HG03103 (cell line): ENCODE measurements around the gene DAO.
"Not testable (repeated sequence)": the region's sequence is repeated elsewhere in the genome, so short reads cannot be mapped to it uniquely, and the experiment has no call there.

Experiments
- ATAC-seq: cut with Tn5 transposase; IDR thresholded peaks from one replicate; pipeline ENCODE4 v1.9.1; 2021; ENCODE audit warnings: low read depth; ENCODE audit not compliant: unreplicated experiment

The DAO gene

GRCh38 chr12:108847705-108848104 is 32.2 kb upstream of the DAO start:
- ATAC-seq: no peak

DNA sequence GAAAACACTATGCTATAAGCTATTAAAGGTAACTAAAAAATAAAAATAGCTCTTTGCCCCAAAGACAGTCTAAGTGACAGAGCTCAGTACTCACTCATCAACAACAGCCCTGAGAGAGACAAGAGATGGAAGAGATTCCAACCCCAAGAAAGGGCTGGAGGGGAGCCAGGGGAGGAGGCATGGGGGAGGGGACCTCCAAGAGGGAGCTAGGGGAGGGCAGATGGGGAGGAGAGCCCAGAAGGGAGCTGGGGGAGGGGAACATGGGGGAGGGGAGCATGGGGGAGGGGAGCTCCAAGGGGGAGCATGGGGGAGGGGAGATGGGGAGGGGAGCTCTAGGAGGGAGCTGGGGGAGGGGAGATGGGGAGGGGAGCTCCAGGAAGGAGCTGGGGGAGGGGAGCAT is 30.2 kb upstream of the DAO start:
- ATAC-seq: no peak

DNA sequence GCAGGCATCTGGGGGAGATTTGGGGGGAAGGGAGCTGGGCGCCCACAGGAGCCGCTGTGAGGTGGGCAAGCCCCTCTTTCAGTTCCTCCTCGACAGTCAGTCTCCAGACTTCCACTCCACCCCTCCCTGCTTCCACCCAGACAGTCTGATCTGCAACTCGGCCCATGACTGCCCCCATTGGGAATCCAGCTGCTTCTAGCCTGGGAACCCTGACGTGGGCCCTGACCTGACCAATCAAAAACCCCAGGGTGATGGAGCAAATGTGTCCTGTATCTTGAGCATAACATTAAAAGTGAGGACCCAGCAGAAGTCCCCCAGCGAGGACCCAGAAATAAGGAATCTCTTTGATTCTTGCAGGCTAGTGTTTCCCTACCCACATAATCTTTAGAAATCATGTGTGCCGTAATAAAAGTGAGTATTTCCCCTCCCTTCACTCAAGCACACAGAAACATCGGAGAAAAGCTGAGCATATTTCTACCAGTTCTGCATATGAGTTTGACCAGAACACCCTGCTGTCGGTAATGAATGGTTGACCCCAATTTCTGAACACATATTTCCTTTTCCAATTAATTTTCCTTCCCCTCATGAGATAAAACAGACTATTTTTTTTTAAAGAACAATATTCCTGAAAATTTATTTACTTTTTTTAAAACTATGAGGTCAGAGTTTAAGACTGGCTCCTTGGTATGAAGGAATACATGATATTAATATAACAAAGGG is 28.9 kb upstream of the DAO start:
- no peak for ATAC-seq

DNA sequence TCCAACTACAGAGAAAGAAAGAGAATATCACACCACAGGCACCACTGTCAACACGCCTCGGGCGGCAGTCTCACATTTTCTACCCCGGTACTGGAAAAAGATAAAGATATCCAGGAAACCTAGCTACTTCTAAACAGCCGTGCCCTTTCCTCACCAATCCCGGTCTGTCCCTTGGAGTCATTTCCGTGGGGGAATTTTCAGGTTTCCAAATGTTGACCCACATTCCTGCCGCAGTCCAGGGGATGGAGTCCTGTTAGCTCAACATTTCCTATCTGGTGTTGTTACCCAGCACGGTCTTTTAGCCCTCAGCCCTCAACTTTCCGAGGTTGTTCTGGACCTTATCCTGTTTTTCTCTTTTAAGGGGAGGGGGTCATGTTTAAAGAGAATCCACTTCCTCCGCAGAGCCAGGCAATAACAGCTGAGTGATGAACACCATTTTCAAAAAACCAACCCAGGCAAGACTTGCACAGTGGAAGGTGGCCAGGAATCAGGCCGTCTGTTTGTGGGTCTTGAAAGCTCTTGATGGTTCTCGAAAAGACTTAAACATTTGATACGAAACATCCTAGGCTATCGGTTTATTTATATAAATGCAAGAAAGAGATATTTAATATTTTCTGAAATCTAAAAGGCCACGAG is 27.1 kb upstream of the DAO start:
- ATAC-seq: no peak

DNA sequence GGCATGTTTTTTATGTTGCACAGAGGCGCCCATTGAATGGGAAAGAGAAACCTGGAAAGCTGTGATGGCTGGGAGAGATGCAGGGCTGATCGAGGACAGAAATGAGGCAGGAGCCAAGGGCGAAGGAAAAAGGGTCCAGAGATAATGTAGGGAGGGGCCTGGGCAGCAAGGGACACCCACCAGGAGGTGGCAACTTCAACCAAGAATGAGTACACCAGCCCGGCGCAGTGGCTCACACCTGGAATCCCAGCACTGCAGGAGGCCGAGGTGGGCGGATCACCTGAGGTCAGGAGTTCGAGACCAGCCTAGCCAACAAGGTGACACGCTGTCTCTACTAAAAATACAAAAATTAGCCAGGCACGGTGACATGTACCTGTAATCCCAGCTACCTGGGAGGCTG is 26.5 kb upstream of the DAO start:
- no peak for ATAC-seq

DNA sequence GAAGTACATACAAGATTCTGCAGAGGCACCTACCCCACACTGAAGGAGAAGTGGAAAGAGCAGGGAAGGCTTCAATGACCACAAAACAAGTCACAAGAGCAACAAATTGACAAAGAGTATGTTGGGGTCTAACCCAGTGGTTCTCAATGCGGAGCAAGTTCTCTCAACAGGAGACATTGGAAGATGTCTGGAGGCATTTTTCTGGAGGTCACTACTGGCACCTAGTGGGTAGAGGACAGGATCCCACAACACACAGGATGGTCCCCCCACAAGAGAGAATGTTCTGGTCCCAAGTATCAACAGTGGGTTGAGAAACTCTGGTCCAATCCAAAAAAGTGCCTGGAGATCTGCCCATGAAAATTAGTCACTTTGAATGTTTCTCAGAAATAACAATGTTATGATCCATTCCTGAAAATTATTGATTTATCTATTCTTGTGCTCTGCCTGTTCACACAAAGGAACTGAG is 25.9 kb upstream of the DAO start:
- ATAC-seq: no peak

GRCh38 chr12:108854451-108855283 is 25.2 kb upstream of the DAO start:
- ATAC-seq: no peak

- no peak for ATAC-seq
Observed at GRCh38 chr12:108855284-108856169, 24.4 kb upstream of the DAO start.

GRCh38 chr12:108856170-108856427 is 23.8 kb upstream of the DAO start:
- ATAC-seq: no peak

GRCh38 chr12:108856428-108857157 is 23.3 kb upstream of the DAO start:
- ATAC-seq: peak; percentile 28

- no peak for ATAC-seq
Observed at GRCh38 chr12:108857158-108857407, 22.8 kb upstream of the DAO start.

DNA sequence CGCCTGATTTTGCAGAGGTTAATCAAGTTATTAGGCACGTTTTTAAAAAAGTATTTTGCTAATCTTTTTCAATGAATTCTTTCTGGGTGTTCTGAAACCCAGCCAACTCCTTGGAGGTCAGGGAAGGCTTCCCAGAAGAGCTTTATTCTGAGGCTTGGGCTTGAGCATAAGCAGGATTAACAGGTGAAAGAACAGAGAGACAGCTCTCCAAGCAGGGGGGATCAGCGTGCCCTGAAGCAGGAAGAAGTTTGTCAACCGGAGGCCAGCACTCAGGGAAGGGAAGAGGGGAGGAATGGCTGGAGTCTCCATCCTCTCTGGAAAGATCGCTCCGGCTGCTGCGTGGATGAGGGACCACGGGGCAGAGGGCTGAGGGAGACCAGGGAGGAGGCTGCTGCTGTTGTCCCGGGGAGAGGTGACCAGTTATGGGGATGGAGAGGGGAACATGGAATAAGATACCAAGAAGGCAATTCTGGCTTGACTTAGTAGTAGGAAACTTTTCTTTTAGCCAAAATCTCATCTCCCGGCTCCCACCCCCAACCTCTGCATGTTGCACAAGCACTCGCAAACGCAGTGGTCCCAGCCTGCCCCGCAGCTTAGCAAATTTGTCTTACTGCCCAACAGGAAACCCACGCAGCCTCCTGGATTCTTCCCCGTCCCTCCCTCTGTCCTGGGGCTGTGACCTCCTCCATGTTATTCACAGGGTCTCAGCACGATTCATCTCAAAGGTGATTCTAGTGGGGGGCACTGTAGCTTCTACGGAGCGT is 21.4 kb upstream of the DAO start:
- ATAC-seq: no peak

GRCh38 chr12:108859141-108859922 is 20.6 kb upstream of the DAO start:
- ATAC-seq: not testable (repeated sequence)

DNA sequence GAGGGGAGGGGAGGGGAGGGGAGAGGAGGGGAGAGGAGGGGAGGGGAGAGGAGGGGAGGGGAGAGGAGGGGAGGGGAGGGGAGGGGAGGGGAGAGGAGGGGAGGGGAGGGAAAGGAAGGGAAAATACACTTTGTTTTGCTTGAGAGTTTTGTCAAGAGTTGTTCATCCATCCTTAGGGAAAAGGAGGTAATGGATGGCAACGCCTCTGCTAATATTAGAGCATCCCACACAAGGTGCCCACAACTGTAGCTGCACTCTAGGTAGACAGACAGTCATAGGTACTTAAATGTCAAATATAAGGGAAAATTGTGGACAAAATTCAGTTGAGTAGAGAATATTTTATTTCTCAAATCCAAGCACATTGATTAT is 20.0 kb upstream of the DAO start:
- ATAC-seq: no peak

DNA sequence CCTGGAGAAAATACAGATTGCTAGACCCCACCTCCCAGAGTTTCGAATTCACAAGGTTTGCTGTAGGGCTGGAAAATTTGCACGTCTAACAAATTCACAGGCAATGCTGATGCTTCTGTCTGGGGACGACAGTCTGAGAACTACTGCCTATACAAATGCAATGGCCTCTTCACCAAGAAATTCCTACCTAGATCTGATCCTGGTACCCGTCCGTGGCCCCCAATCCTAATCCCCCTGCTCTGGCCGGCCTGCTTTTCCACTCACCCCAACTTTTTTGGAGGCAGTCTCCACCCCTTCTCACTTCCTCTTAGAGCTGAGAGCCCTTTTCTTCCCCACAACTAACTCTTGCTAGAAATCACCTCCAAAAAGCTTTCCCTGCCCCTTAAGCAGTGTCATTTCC is 19.4 kb upstream of the DAO start:
- ATAC-seq: no peak

DNA sequence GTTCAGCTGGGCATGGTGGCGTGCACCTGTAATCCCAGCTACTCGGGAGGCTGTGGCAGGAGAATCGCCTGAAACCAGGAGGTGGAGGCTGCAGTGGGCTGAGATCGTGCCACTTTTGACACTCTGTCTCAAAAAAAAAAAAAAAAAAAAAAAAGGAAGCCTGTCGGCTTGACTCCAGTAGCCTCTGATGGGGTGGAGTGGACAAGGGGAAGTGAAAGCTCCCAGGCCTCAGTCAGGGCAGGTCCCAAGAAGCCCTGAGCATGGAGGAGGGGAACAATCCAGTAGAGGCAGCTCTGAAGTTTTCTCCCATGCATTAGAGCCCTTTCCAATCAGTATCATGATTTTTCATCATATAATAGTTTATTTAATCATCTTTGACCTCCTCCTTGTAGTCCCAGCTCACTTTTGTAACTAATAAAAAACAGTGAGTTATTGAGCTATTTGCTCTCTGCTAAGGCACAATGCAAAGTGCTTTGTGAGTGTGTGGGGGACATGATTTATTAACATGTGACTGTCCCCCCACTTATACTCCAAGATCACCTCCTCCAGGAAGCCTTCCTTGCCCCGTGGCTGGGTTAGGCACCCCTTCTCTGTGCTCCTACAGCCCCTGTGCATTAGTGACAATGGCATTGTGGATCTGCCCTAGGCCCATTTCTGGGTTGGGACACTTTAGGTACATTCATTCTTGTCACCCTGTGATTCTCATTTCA is 17.9 kb upstream of the DAO start:
- ATAC-seq: no peak

DNA sequence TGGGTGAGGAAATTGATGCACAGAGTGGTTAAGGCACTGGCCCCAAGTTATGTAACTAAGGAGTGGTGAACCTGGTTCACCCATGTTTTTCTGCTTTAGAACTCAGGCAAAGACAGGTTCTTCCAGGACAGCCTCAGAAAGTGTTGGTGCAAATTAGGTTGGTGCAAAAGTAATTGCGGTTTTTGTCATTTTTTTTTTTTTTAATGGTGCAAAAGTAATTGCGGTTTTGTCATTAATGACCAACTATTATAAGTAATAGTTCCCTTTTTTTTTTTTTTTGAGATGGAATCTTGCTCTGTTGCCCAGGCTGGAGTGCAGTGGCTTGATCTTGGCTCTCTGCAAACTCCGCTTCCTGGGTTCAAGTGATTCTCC is 17.3 kb upstream of the DAO start:
- no peak for ATAC-seq

- ATAC-seq: no peak
Observed at GRCh38 chr12:108865169-108865568, 14.7 kb upstream of the DAO start.
